Peyer's patch (tissue), 4 donors: Measurements from ENCODE around the gene CHTOP.

Experiments used
- CTCF ChIP-seq, 6 experiments: fragments of 450-650 bp in 4 of 6; fragments of 200-600 bp in 2 of 6; sonication (generic) in 1 of 6; IDR thresholded peaks; one replicate each; pipeline ENCODE4 v1.5.1; 2017 to 2019; ENCODE audit warnings: antibody characterized with exemption in 6 of 6, mild to moderate bottlenecking in 3 of 6, moderate library complexity in 1 of 6
- POLR2A ChIP-seq, 2 donors: fragments of 450-650 bp; IDR thresholded peaks; one replicate each; pipeline ENCODE4 v1.5.1; 2017; ENCODE audit warnings: antibody characterized with exemption in 2 of 2, mild to moderate bottlenecking in 2 of 2, moderate library complexity in 2 of 2

GRCh38 chr1:153608742-153609584 lies 24.9 kb upstream of the CHTOP start:
- no peak for TF ChIP-seq CTCF (IDR thresholded peaks at IDR 0.05)
- TF ChIP-seq POLR2A (IDR thresholded peaks at IDR 0.05): peak; percentile 42 to 87
